ENCODE results near the gene BSCL2. TPM values are rescaled to one million over a fixed set of nuclear protein-coding genes. Genes with fewer than 3 reads are reported as not detected.

BSCL2 gene
- total and polyA plus RNA-seq, 2 donors (not counting 1 experiment from before 2014, with no cell fraction given): 38.5 to 56.3 TPM

- H3K9me3 Mint-ChIP-seq (ENCODE audit: insufficient read depth): no peaks in the 10 kb centered on the region
Observed at GRCh38 chr11:62715150-62716130, 8.2 kb upstream of the BSCL2 start.

More at GRCh38 chr11:62715150-62716130, 8.2 kb upstream of the BSCL2 start:
- Histone ChIP-seq H2AFZ (ENCODE audit: insufficient read depth, low read depth, low read length, poor library complexity, severe bottlenecking) (no peak overlapping the region), H3K27me3 (replicated peaks in 1 of 4; ENCODE audit: control extremely low read depth in 1 of 4, control insufficient read depth in 3 of 4, insufficient read depth in 4 of 4, low read length in 3 of 4) (no peaks in the 10 kb centered on the region), H3K9ac (ENCODE audit: low read length) (no peak overlapping the region), H3K36me3 (replicated peaks in 1 of 2; ENCODE audit: control extremely low read depth in 1 of 2, control insufficient read depth in 1 of 2, extremely low read depth in 1 of 2, insufficient read depth in 2 of 2, low read length in 1 of 2) (peaks cover 2 to 88% of the 10 kb centered on the region in 2 experiments), H3K27ac (ENCODE audit: low read length in 2 of 2) (no peak overlapping the region), H3K4me2 (replicated peaks; ENCODE audit: low read depth, low read length, poor library complexity, severe bottlenecking) (no peak overlapping the region), H3K4me3 (ENCODE audit: control extremely low read depth in 1 of 5, extremely low read depth in 1 of 5, insufficient read depth in 1 of 5, low read depth in 2 of 5, low read length in 4 of 5) (no peak overlapping the region), H3K79me2 (ENCODE audit: control insufficient read depth, insufficient read depth, low read length) (peaks cover 51% of the 10 kb centered on the region), H4K20me1 (ENCODE audit: control insufficient read depth, insufficient read depth, low read length, poor library complexity, severe bottlenecking) (peaks cover 12% of the 10 kb centered on the region), H3K9me3 (ENCODE audit: control extremely low read depth in 1 of 3, control insufficient read depth in 2 of 3, insufficient read depth in 1 of 3, low read length in 2 of 3) (no peaks in the 10 kb centered on the region), H3K4me1 (ENCODE audit: control insufficient read depth in 2 of 2, insufficient read depth in 2 of 2, low read length in 2 of 2) (peaks cover 0 to 8% of the 10 kb centered on the region in 2 donors)
- TF ChIP-seq EZH2 (IDR thresholded peaks at IDR 0.05; ENCODE audit: borderline replicate concordance, insufficient read depth, low read depth, low read length, poor library complexity, severe bottlenecking) (no peak), CTCF (IDR thresholded peaks at IDR 0.05) (no peak)
- Mint-ChIP-seq H3K27ac (peak overlapping the region; percentile 55), H3K4me1 (peaks cover 17% of the 10 kb centered on the region), H3K4me3 (no peak overlapping the region), H3K27me3 (no peaks in the 10 kb centered on the region)
- intact Hi-C loops (cut with micrococcal nuclease): no loop called here
- ChIA-PET CTCF (interaction anchor here (1.5 kb wide), 1 partner anchor 11 kb away, joined by 3 read pairs; no protein-coding TSS in a partner anchor), POLR2A (interaction anchor here (0.6 kb wide), 1 partner anchor 36 kb away, joined by 3 read pairs; no protein-coding TSS in a partner anchor)
- no peak for DNase-seq
- ATAC-seq (ENCODE audit: low read depth): no peak
- WGBS (ENCODE audit: insufficient coverage): 98% methylated on average over 14 of the region's 24 CpGs
